K562 (cell line): ENCODE results near the gene MYLK2. TPM values are rescaled to one million over a fixed set of nuclear protein-coding genes. Genes with fewer than 3 reads are reported as not detected.

Source experiments
- BHLHE40 ChIP-seq: IDR thresholded peaks from 2 replicates; pipeline ENCODE4 v1.6.1; 2011; ENCODE audit warnings: low read length, improper control_type of control experiment
- CCNT2 ChIP-seq: IDR thresholded peaks from 2 replicates; pipeline ENCODE4 v1.6.1; 2011; ENCODE audit warnings: borderline replicate concordance, low read depth, mild to moderate bottlenecking, moderate library complexity, mixed read lengths, low read length; ENCODE audit not compliant: insufficient read length; ENCODE audit errors: extremely low read depth
- CEBPB ChIP-seq: fragments of 450-650 bp; IDR thresholded peaks from 2 replicates; pipeline ENCODE4 v1.6.1; 2016; ENCODE audit warnings: missing genetic modification characterization, missing compliant biosample characterization
- CTBP1 ChIP-seq: fragments of 450-650 bp; IDR thresholded peaks from 2 replicates; pipeline ENCODE4 v1.6.1; 2016; ENCODE audit warnings: borderline replicate concordance
- ETV5 ChIP-seq: sonication (generic); formaldehyde crosslinking; IDR thresholded peaks from 2 replicates; pipeline ENCODE4 v1.4.0; 2020; ENCODE audit warnings: low read depth, mild to moderate bottlenecking, missing genetic modification reagents
- GABPB1 ChIP-seq: sonication (generic); formaldehyde crosslinking; IDR thresholded peaks from 2 replicates; pipeline ENCODE4 v1.8.0; 2022; ENCODE audit warnings: mild to moderate bottlenecking, missing genetic modification reagents
- JUNB ChIP-seq: fragments of 450-650 bp; formaldehyde crosslinking; conservative IDR thresholded peaks from 2 replicates; pipeline ENCODE4 v1.4.0; 2020; ENCODE audit warnings: mild to moderate bottlenecking
- KDM4B ChIP-seq, 2 experiments: fragments of 450-650 bp in 1 of 2; sonication (generic) in 1 of 2; IDR thresholded peaks; 2 replicates each; pipeline ENCODE4 v1.6.1; 2016 to 2017; ENCODE audit warnings: borderline replicate concordance in 2 of 2, antibody characterized with exemption in 1 of 2, low read depth in 1 of 2, mild to moderate bottlenecking in 1 of 2
- MIER1 ChIP-seq: fragments of 450-650 bp; IDR thresholded peaks from 2 replicates; pipeline ENCODE4 v1.6.1; 2016; ENCODE audit warnings: antibody characterized with exemption, mild to moderate bottlenecking, low read depth
- RBM39 ChIP-seq: fragments of 200-400 bp; formaldehyde crosslinking; optimal IDR thresholded peaks from 2 replicates; pipeline ENCODE3; 2018; ENCODE audit warnings: low read depth, low read length
- SIN3B ChIP-seq: fragments of 450-650 bp; IDR thresholded peaks from 2 replicates; pipeline ENCODE4 v1.6.1; 2017; ENCODE audit warnings: low read depth, mild to moderate bottlenecking, moderate library complexity
- SLC30A9 ChIP-seq: fragments of 250-450 bp; sonication (Bioruptor Pico); IDR thresholded peaks from 2 replicates; pipeline ENCODE4 v1.8.0; 2022; ENCODE audit warnings: mild to moderate bottlenecking, moderate library complexity
- SMARCC2 ChIP-seq: fragments of 450-650 bp; IDR thresholded peaks from 2 replicates; pipeline ENCODE4 v1.6.1; 2017; ENCODE audit warnings: antibody characterized with exemption, moderate library complexity, mild to moderate bottlenecking, low read depth
- TAF15 ChIP-seq: fragments of 200-400 bp; formaldehyde crosslinking; IDR thresholded peaks from 2 replicates; pipeline ENCODE4 v1.6.1; 2017; ENCODE audit warnings: mild to moderate bottlenecking, low read depth, low read length, moderate library complexity
- TAF7 ChIP-seq: fragments of 450-650 bp; IDR thresholded peaks from 2 replicates; pipeline ENCODE4 v1.6.1; 2016; ENCODE audit warnings: missing genetic modification characterization, missing compliant biosample characterization
- ZC3H11A ChIP-seq: IDR thresholded peaks from 2 replicates; pipeline ENCODE4 v1.6.1; 2012; ENCODE audit warnings: low read depth, low read length, improper control_type of control experiment
- ZC3H4 ChIP-seq: sonication (generic); formaldehyde crosslinking; IDR thresholded peaks from 2 replicates; pipeline ENCODE4 v1.9.0; 2021; ENCODE audit warnings: missing genetic modification reagents, borderline replicate concordance
- ZFP30 ChIP-seq: fragments of 250-450 bp; sonication (Bioruptor Pico); IDR thresholded peaks from 2 replicates; pipeline ENCODE4 v1.8.0; 2022; ENCODE audit warnings: moderate library complexity, mild to moderate bottlenecking, inconsistent platforms, borderline replicate concordance
- ZNF133 ChIP-seq: fragments of 250-450 bp; sonication (Bioruptor Pico); IDR thresholded peaks from 2 replicates; pipeline ENCODE4 v1.4.0; 2020; ENCODE audit warnings: mild to moderate bottlenecking
- ZNF217 ChIP-seq: sonication (generic); formaldehyde crosslinking; IDR thresholded peaks from 2 replicates; pipeline ENCODE4 v1.8.0; 2022; ENCODE audit warnings: mild to moderate bottlenecking, missing genetic modification reagents
- ZNF316 ChIP-seq: fragments of 450-650 bp; IDR thresholded peaks from 2 replicates; pipeline ENCODE4 v1.6.1; 2016
- ZNF551 ChIP-seq: fragments of 250-450 bp; sonication (Bioruptor Pico); IDR thresholded peaks from 2 replicates; pipeline ENCODE4 v1.5.0; 2021; ENCODE audit warnings: mild to moderate bottlenecking, moderate library complexity
- ZNF589 ChIP-seq: fragments of 200-800 bp; sonication (Bioruptor generic); IDR thresholded peaks from 2 replicates; pipeline ENCODE4 v1.6.1; 2016; ENCODE audit warnings: low read depth, missing genetic modification characterization, missing compliant biosample characterization
- ZSCAN29 ChIP-seq: fragments of 450-650 bp; IDR thresholded peaks from 2 replicates; pipeline ENCODE4 v1.6.1; 2017
- polyA plus RNA-seq, 8 experiments: library from polyadenylated mRNA; depleted of rRNA in 4 of 8; stranded (reverse) in 5 of 8; unstranded in 3 of 8; fragments of >200 nt; fragmentation: Nextera tagmentation in 2 of 8; fragmentation: Illumina TruSeq in 1 of 8; extraction: Ambion mirVana in 2 of 8; extraction: Trizol in 1 of 8; gene quantifications; 2 replicates each; pipeline versions ENCODE4 v1.2.1 to v1.2.3, GENCODE V29; 2011 to 2014; ENCODE audit warnings: inconsistent platforms in 1 of 8, missing spikeins in 1 of 8
- total RNA-seq, 7 experiments: library from RNA; depleted of rRNA in 6 of 7; stranded (reverse); fragments of >200 nt in 6 of 7; fragmentation: Illumina TruSeq in 2 of 7; extraction: Trizol in 2 of 7; gene quantifications; 2 replicates each; pipeline versions ENCODE4 v1.2.1 to v1.2.3, GENCODE V29; 2011 to 2021; ENCODE audit warnings: low replicate concordance in 1 of 7
- TF ChIP-seq, protein P1 (sequence below): IDR thresholded peaks from 2 replicates; pipeline ENCODE4 v1.6.1; 2014; ENCODE audit warnings: antibody characterized with exemption
- TF ChIP-seq, protein P2 (sequence below): fragments of 450-650 bp; formaldehyde crosslinking; IDR thresholded peaks from 2 replicates; pipeline ENCODE4 v1.4.0; 2020; ENCODE audit warnings: mild to moderate bottlenecking, moderate library complexity
- TF ChIP-seq, protein P3 (sequence below): fragments of 250-450 bp; sonication (Bioruptor Pico); IDR thresholded peaks from 2 replicates; pipeline ENCODE4 v1.8.0; 2022; ENCODE audit warnings: inconsistent platforms, mild to moderate bottlenecking, moderate library complexity, borderline replicate concordance

MYLK2 gene
- total and polyA plus RNA-seq, 9 of the 15 experiments (the other 6 are each of a cell fraction or from before 2014, with no cell fraction given), result 0.07 to 0.53 (median 0.18) TPM; not detected in 2

DNA sequence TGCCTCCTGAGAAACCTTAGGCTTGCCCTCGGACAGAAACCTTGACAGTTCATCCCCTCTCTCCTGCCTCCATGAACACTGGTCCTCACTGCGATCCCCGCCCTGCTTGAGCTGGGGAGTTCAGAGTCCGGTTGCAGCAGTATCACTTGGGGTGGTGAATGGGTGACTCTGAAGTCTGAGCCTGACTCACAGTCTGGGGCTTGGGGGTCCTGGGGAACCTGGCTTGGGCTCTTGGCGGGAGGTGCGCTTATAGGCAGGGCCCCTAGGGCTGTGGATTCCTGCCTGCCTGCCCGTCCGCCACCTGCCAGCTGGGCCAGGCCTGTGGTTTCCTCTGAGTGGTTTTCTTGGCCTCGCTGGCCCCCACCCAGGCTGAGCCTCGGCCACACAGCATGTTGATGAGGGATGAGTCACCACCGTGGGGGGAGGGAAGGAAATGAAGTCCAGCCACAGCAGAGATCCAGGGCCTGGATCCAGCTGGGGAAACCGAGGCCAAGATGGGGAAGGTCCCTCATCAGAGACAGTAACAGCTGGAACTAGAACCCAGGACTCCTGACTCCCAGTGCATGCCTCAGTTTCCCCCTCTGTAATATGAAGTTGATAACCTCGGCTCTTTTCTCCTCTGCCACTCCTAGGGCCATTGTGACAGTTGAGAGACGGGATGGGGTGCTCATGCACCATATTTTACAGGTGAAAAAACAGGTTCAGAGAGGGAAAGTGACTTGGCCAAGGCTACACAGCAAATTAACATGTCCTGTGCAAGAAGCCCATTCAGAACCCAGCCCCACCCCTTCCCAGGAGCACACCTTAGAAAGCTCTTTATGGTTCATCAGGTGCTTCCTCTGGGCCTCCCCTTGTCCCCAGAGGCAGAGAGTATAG lies 17.1 kb downstream of the MYLK2 start (continued):
- no peak; a peak in 1 of 4 replicates for TF ChIP-seq KDM4B (IDR thresholded peaks at IDR 0.05; ENCODE audit: borderline replicate concordance in 2 of 2, low read depth in 1 of 2)
- no peak for TF ChIP-seq ZNF316
- TF ChIP-seq ZNF551 (CRISPR knock-in tag), result no peak
- no peak for TF ChIP-seq ZFP30 (CRISPR knock-in tag)
- TF ChIP-seq BHLHE40, result no peak; the same call in 1 of the 2 replicates
- TF ChIP-seq ZC3H4 (CRISPR knock-in tag), result no peak
- TF ChIP-seq, protein P1, sequence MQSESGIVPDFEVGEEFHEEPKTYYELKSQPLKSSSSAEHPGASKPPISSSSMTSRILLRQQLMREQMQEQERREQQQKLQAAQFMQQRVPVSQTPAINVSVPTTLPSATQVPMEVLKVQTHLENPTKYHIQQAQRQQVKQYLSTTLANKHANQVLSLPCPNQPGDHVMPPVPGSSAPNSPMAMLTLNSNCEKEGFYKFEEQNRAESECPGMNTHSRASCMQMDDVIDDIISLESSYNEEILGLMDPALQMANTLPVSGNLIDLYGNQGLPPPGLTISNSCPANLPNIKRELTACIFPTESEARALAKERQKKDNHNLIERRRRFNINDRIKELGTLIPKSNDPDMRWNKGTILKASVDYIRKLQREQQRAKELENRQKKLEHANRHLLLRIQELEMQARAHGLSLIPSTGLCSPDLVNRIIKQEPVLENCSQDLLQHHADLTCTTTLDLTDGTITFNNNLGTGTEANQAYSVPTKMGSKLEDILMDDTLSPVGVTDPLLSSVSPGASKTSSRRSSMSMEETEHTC, result no peak
- TF ChIP-seq CTBP1, result peak; percentile 62; the same call in 1 of the 2 replicates
- TF ChIP-seq GABPB1, result no peak
- TF ChIP-seq CCNT2, result peak; percentile 44
- TF ChIP-seq MIER1, result no peak
- TF ChIP-seq TAF7, result no peak
- TF ChIP-seq RBM39, result no peak
- no peak for TF ChIP-seq CEBPB (tag)
- TF ChIP-seq SLC30A9 (CRISPR knock-in tag), result no peak
- no peak for TF ChIP-seq SIN3B
- TF ChIP-seq SMARCC2, result peak; percentile 85
- TF ChIP-seq, protein P2, sequence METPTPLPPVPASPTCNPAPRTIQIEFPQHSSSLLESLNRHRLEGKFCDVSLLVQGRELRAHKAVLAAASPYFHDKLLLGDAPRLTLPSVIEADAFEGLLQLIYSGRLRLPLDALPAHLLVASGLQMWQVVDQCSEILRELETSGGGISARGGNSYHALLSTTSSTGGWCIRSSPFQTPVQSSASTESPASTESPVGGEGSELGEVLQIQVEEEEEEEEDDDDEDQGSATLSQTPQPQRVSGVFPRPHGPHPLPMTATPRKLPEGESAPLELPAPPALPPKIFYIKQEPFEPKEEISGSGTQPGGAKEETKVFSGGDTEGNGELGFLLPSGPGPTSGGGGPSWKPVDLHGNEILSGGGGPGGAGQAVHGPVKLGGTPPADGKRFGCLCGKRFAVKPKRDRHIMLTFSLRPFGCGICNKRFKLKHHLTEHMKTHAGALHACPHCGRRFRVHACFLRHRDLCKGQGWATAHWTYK (CRISPR knock-in tag), result no peak
- no peak for TF ChIP-seq ZNF133 (CRISPR knock-in tag)
- TF ChIP-seq JUNB, result peak; percentile 90
- TF ChIP-seq TAF15, result no peak
- TF ChIP-seq, protein P3, sequence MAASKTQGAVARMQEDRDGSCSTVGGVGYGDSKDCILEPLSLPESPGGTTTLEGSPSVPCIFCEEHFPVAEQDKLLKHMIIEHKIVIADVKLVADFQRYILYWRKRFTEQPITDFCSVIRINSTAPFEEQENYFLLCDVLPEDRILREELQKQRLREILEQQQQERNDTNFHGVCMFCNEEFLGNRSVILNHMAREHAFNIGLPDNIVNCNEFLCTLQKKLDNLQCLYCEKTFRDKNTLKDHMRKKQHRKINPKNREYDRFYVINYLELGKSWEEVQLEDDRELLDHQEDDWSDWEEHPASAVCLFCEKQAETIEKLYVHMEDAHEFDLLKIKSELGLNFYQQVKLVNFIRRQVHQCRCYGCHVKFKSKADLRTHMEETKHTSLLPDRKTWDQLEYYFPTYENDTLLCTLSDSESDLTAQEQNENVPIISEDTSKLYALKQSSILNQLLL (CRISPR knock-in tag), result no peak
- TF ChIP-seq ZSCAN29, result no peak
- TF ChIP-seq ZNF589 (CRISPR knock-in tag), result peak; percentile 62; the same call in 1 of the 2 replicates
- TF ChIP-seq ZC3H11A, result no peak
- no peak for TF ChIP-seq ZNF217 (CRISPR knock-in tag)
- TF ChIP-seq ETV5 (CRISPR knock-in tag), result no peak
